ENCODE data around the gene ABCF1.

DNA sequence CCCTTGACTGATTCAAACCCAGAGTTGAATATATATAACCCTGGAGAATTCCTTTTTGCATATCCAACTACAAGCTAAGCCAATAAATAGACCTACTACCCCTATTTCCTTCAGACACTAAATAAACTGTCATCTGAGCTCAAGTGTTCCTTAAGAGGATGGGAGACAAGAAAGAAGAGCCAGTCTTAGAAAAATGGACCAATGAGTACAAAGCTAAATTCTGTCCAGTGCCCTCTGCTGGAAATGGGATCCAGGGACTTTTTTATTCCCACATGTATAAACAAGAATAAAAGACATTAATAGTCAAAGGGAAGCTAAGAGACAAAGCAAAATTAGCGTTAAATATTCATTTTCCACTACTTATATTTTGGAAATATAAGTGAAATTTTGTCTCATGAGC, 41.0 kb downstream of the ABCF1 start:
- TF ChIP-seq, protein P1, sequence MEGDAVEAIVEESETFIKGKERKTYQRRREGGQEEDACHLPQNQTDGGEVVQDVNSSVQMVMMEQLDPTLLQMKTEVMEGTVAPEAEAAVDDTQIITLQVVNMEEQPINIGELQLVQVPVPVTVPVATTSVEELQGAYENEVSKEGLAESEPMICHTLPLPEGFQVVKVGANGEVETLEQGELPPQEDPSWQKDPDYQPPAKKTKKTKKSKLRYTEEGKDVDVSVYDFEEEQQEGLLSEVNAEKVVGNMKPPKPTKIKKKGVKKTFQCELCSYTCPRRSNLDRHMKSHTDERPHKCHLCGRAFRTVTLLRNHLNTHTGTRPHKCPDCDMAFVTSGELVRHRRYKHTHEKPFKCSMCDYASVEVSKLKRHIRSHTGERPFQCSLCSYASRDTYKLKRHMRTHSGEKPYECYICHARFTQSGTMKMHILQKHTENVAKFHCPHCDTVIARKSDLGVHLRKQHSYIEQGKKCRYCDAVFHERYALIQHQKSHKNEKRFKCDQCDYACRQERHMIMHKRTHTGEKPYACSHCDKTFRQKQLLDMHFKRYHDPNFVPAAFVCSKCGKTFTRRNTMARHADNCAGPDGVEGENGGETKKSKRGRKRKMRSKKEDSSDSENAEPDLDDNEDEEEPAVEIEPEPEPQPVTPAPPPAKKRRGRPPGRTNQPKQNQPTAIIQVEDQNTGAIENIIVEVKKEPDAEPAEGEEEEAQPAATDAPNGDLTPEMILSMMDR (IDR thresholded peaks at IDR 0.05) = no peak
- TF ChIP-seq POLR2A (IDR thresholded peaks at IDR 0.05) (no peak), EP300 (IDR thresholded peaks at IDR 0.05) (no peak)

Data from suprapubic skin (tissue), 3 donors.